ENCODE results near the gene OGDH. TPM values are rescaled to one million over a fixed set of nuclear protein-coding genes. Genes with fewer than 3 reads are reported as not detected.
"Not testable (repeated sequence)": the region's sequence is repeated elsewhere in the genome, so short reads cannot be mapped to it uniquely, and the experiment has no call there.

The OGDH gene
- polyA plus RNA-seq, 5 donors = 40.6 to 58.8 (median 53.7) TPM

GRCh38 chr7:44576228-44576627, 30.2 kb upstream of the OGDH start:
- DNase-seq = no peak

- peak; percentile 19 to 27 for DNase-seq
Measured at GRCh38 chr7:44580945-44581878, 25.2 kb upstream of the OGDH start.

GRCh38 chr7:44581879-44582603, 24.4 kb upstream of the OGDH start, which contains the start of gene TMED4:
Gene TMED4 (minus strand): TSS chr7:44582231. CDS start chr7:44582206, 25 bp downstream.
- DNase-seq = peak; percentile 99

- DNase-seq = no peak
Measured at GRCh38 chr7:44583146-44583865, 23.1 kb upstream of the OGDH start.

GRCh38 chr7:44587843-44588711, 18.4 kb upstream of the OGDH start:
- DNase-seq = peak in 1 of 2 donors; percentile 37

- DNase-seq = no peak
Measured at GRCh38 chr7:44590910-44591309, 15.5 kb upstream of the OGDH start.

GRCh38 chr7:44595934-44596635, 10.3 kb upstream of the OGDH start:
- DNase-seq = no peak

- DNase-seq = not testable (repeated sequence)
Measured at GRCh38 chr7:44597181-44597580, 9.2 kb upstream of the OGDH start.

- DNase-seq = no peak
Measured at GRCh38 chr7:44599222-44599621, 7.2 kb upstream of the OGDH start.

- DNase-seq = no peak
Measured at GRCh38 chr7:44602576-44602910, 3.9 kb upstream of the OGDH start.

- DNase-seq = no peak
Measured at GRCh38 chr7:44603193-44603592, 3.2 kb upstream of the OGDH start.

GRCh38 chr7:44604941-44605340, 1.5 kb upstream of the OGDH start:
- DNase-seq = no peak

GRCh38 chr7:44607141-44608068, 978 bp downstream of the OGDH start:
- no peak for DNase-seq

- DNase-seq = no peak
Measured at GRCh38 chr7:44608916-44609648, 2.7 kb downstream of the OGDH start.

GRCh38 chr7:44609829-44610228, 3.4 kb downstream of the OGDH start:
- no peak for DNase-seq

- DNase-seq = no peak
Measured at GRCh38 chr7:44615149-44615611, 8.8 kb downstream of the OGDH start.

GRCh38 chr7:44615793-44616192, 9.4 kb downstream of the OGDH start:
- no peak for DNase-seq

GRCh38 chr7:44616545-44616944, 10.1 kb downstream of the OGDH start:
- DNase-seq = no peak
